Loucy (cell line): ENCODE results near the gene DEFB128.

Source experiments
- H2AFZ ChIP-seq: fragments of 200-600 bp; sonication (generic); 2 replicates; pipeline ENCODE4 v1.6.0; 2016; ENCODE audit warnings: antibody characterized with exemption, mild to moderate bottlenecking, low read length, moderate library complexity
- H3F3A ChIP-seq: fragments of 200-600 bp; 2 replicates; pipeline ENCODE4 v1.6.0; 2016; ENCODE audit warnings: antibody characterized with exemption, low read depth, mild to moderate bottlenecking
- H3K27me3 ChIP-seq: fragments of 200-600 bp; sonication (generic); 2 replicates; pipeline ENCODE4 v1.6.1; 2014; ENCODE audit warnings: low read length, mild to moderate bottlenecking; ENCODE audit not compliant: insufficient read depth, poor library complexity, severe bottlenecking
- H3K36me3 ChIP-seq: fragments of 200-600 bp; sonication (generic); 2 replicates; pipeline ENCODE4 v1.6.1; 2016; ENCODE audit warnings: low read length; ENCODE audit not compliant: insufficient read depth
- H3K4me1 ChIP-seq: fragments of 200-600 bp; sonication (generic); 2 replicates; pipeline ENCODE4 v1.5.1; 2014; ENCODE audit warnings: low read length, mild to moderate bottlenecking; ENCODE audit not compliant: insufficient read depth, poor library complexity, severe bottlenecking
- H3K4me2 ChIP-seq: fragments of 200-600 bp; sonication (generic); 2 replicates; pipeline ENCODE4 v1.6.0; 2014; ENCODE audit warnings: antibody characterized with exemption, low read length, low read depth, mild to moderate bottlenecking; ENCODE audit not compliant: poor library complexity, severe bottlenecking
- H3K4me3 ChIP-seq: fragments of 200-600 bp; sonication (generic); 2 replicates; pipeline ENCODE4 v1.5.1; 2014; ENCODE audit warnings: low read length, mild to moderate bottlenecking, mixed read lengths; ENCODE audit not compliant: poor library complexity, severe bottlenecking
- H3K79me2 ChIP-seq: fragments of 200-600 bp; sonication (generic); 2 replicates; pipeline ENCODE4 v1.6.1; 2014; ENCODE audit warnings: low read length; ENCODE audit not compliant: insufficient read depth
- H3K9ac ChIP-seq: fragments of 200-600 bp; sonication (generic); 2 replicates; pipeline ENCODE4 v1.6.0; 2014; ENCODE audit warnings: mild to moderate bottlenecking, low read depth, low read length, moderate library complexity; ENCODE audit not compliant: poor library complexity, severe bottlenecking
- H3K9me2 ChIP-seq: fragments of 200-600 bp; sonication (generic); replicated peaks from 2 replicates; pipeline ENCODE4 v1.6.1; 2016; ENCODE audit warnings: low read depth, low read length, mixed read lengths
- H3K9me3 ChIP-seq: fragments of 200-600 bp; sonication (generic); 2 replicates; pipeline ENCODE4 v1.6.1; 2014; ENCODE audit warnings: mild to moderate bottlenecking, antibody characterized with exemption, low read length, low read depth; ENCODE audit not compliant: insufficient read depth
- H4K20me1 ChIP-seq: fragments of 200-600 bp; sonication (generic); 2 replicates; pipeline ENCODE4 v1.6.0; 2014; ENCODE audit warnings: antibody characterized with exemption, low read length, mild to moderate bottlenecking; ENCODE audit not compliant: insufficient read depth, poor library complexity, severe bottlenecking
- EZH2phosphoT487 ChIP-seq: fragments of 200-600 bp; IDR thresholded peaks from 2 replicates; pipeline ENCODE4 v1.6.1; 2018; ENCODE audit warnings: antibody characterized with exemption, mild to moderate bottlenecking, moderate library complexity, borderline replicate concordance
- TF ChIP-seq, protein P1 (sequence below): fragments of 200-600 bp; sonication (generic); conservative IDR thresholded peaks from 2 replicates; pipeline ENCODE4 v1.5.1; 2014; ENCODE audit warnings: mild to moderate bottlenecking, antibody characterized with exemption, low read length

DEFB128 gene

DNA sequence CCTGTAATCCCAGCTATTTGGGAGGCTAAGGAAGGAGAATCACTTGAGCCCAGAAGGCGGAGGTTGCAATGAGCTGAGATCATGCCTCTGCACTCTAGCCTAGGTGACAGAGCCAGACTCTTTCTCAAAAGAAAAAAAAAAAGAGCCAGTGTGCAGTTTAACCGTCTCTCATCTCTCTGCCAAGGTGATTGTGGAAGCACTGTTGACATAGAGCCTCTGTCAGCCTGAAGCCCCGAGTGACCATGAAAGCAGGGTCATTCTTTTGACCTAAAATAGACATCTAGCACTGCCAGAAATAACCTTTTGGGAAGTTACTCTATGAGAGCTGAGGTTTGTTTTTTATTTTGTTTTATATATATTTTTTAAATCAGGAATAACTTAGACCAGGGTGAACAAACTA lies 24.9 kb downstream of the DEFB128 start:
- H3K27me3 ChIP-seq = no peaks in the 10 kb centered on the region

DNA sequence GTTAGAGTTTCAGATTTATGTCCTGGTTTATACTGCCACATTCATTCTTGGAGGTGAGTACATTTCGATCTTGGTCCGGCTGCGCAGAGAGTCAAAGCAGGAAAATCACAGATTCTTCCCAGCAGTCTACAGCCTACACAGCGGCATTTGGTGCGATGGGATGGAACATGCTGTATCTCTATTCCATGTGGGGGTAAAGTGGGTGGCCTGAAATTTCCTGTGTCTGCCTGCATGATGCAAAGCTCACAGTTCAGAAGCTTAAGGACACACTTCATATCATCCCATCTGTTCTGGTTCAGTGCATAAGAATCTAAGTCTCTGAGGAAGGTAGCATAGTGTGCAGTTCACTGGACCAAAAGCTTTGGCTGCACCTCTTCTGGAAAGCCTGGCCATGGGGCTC lies 32.4 kb downstream of the DEFB128 start, which contains the start of gene DEFB127:
Gene DEFB127 (plus strand): TSS at position 301 of the 400 bp plus-strand sequence. CDS start 91 bp downstream, at position 392.
- TF ChIP-seq EZH2phosphoT487 = no peak
- TF ChIP-seq, protein P1, sequence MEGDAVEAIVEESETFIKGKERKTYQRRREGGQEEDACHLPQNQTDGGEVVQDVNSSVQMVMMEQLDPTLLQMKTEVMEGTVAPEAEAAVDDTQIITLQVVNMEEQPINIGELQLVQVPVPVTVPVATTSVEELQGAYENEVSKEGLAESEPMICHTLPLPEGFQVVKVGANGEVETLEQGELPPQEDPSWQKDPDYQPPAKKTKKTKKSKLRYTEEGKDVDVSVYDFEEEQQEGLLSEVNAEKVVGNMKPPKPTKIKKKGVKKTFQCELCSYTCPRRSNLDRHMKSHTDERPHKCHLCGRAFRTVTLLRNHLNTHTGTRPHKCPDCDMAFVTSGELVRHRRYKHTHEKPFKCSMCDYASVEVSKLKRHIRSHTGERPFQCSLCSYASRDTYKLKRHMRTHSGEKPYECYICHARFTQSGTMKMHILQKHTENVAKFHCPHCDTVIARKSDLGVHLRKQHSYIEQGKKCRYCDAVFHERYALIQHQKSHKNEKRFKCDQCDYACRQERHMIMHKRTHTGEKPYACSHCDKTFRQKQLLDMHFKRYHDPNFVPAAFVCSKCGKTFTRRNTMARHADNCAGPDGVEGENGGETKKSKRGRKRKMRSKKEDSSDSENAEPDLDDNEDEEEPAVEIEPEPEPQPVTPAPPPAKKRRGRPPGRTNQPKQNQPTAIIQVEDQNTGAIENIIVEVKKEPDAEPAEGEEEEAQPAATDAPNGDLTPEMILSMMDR = no peak
- Histone ChIP-seq H3K4me3 (no peak within 1 kb of the TSS), H3K9me3 (no peaks in the 10 kb centered on the region), H3K4me1 (no peaks in the 10 kb centered on the region), H3K36me3 (no peaks in the 10 kb centered on the region), H3K9ac (no peak within 1 kb of the TSS), H4K20me1 (no peaks in the 10 kb centered on the region), H3K79me2 (no peaks in the 10 kb centered on the region), H3K9me2 (no peaks in the 10 kb centered on the region), H3K4me2 (no peak within 1 kb of the TSS), H3F3A (no peaks in the 10 kb centered on the region), H2AFZ (no peak within 1 kb of the TSS), H3K27me3 (no peaks in the 10 kb centered on the region)

More for the DNA sequence above, 24.9 kb downstream of the DEFB128 start:
- Histone ChIP-seq H3K4me3 (no peak overlapping the region), H3K4me2 (no peak overlapping the region), H2AFZ (no peak overlapping the region), H3K9me3 (no peaks in the 10 kb centered on the region), H3K36me3 (no peaks in the 10 kb centered on the region), H3F3A (no peaks in the 10 kb centered on the region), H3K9ac (no peak overlapping the region), H3K4me1 (no peaks in the 10 kb centered on the region), H3K79me2 (no peaks in the 10 kb centered on the region), H4K20me1 (no peaks in the 10 kb centered on the region), H3K9me2 (no peaks in the 10 kb centered on the region)
- TF ChIP-seq EZH2phosphoT487 = no peak
- TF ChIP-seq, protein P1 = no peak

DNA sequence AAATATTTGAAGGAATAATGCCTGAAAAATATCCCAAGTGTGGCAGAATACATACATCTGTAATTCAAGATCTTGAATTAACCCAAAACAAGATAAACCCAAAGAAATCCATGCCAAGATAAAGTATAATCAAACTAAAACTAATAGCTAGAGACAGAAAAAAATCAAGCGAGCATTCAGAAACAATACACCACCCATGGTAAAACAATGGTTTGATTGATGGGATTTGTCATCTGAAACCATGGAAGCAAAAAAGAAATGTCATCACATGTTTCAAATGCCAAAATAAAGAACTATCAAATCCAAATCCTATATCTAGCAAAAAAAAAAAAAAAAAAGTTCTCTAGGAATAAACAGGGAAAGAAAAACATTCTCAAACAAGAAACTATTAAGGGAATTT lies 37.4 kb downstream of the DEFB128 start:
- H3K4me2 ChIP-seq = no peak overlapping the region
- no peaks in the 10 kb centered on the region for H3K9me2 ChIP-seq
- TF ChIP-seq, protein P1 = no peak
- TF ChIP-seq EZH2phosphoT487 = no peak
- H3K27me3 ChIP-seq = no peaks in the 10 kb centered on the region
- H3K4me3 ChIP-seq = no peak overlapping the region
- H3K36me3 ChIP-seq = no peaks in the 10 kb centered on the region
- no peaks in the 10 kb centered on the region for H3K9me3 ChIP-seq
- no peaks in the 10 kb centered on the region for H3K4me1 ChIP-seq
- no peak overlapping the region for H2AFZ ChIP-seq
- H4K20me1 ChIP-seq = no peaks in the 10 kb centered on the region
- no peak overlapping the region for H3K9ac ChIP-seq
- no peaks in the 10 kb centered on the region for H3K79me2 ChIP-seq
- no peaks in the 10 kb centered on the region for H3F3A ChIP-seq
